HEK293T (cell line): Measurements from ENCODE around the gene HECTD1.

Experiments
- ARNT ChIP-seq: fragments of 450-650 bp; IDR thresholded peaks from 2 replicates; pipeline ENCODE4 v1.6.1; 2017; ENCODE audit warnings: mild to moderate bottlenecking
- ELF4 ChIP-seq: fragments of 450-650 bp; IDR thresholded peaks from 2 replicates; pipeline ENCODE4 v1.6.1; 2017; ENCODE audit warnings: antibody characterized with exemption
- FOXA1 ChIP-seq: fragments of 450-650 bp; IDR thresholded peaks from 2 replicates; pipeline ENCODE4 v1.6.1; 2016; ENCODE audit warnings: mild to moderate bottlenecking
- FOXM1 ChIP-seq: fragments of 450-650 bp; IDR thresholded peaks from 2 replicates; pipeline ENCODE4 v1.6.1; 2017; ENCODE audit warnings: mild to moderate bottlenecking, borderline replicate concordance
- HDGF ChIP-seq: fragments of 450-650 bp; IDR thresholded peaks from 2 replicates; pipeline ENCODE4 v1.6.1; 2017; ENCODE audit warnings: antibody characterized with exemption, borderline replicate concordance
- L3MBTL2 ChIP-seq: fragments of 450-650 bp; conservative IDR thresholded peaks from 2 replicates; pipeline ENCODE4 v1.6.1; 2016; ENCODE audit warnings: mild to moderate bottlenecking
- PKNOX1 ChIP-seq: fragments of 450-650 bp; IDR thresholded peaks from 2 replicates; pipeline ENCODE4 v1.6.1; 2016
- SP1 ChIP-seq: fragments of 450-650 bp; IDR thresholded peaks from 2 replicates; pipeline ENCODE4 v1.6.1; 2017
- SUZ12 ChIP-seq: fragments of 450-650 bp; IDR thresholded peaks from 2 replicates; pipeline ENCODE4 v1.6.1; 2016; ENCODE audit warnings: mild to moderate bottlenecking
- TARDBP ChIP-seq: fragments of 450-650 bp; IDR thresholded peaks from 2 replicates; pipeline ENCODE4 v1.6.1; 2016
- ZNF384 ChIP-seq: fragments of 450-650 bp; IDR thresholded peaks from 2 replicates; pipeline ENCODE4 v1.6.1; 2016

GRCh38 chr14:31078766-31079165, 128.8 kb downstream of the HECTD1 start:
- TF ChIP-seq PKNOX1 = no peak
- TF ChIP-seq TARDBP = no peak
- TF ChIP-seq HDGF = no peak
- TF ChIP-seq FOXM1 = no peak
- no peak for TF ChIP-seq SUZ12
- no peak for TF ChIP-seq L3MBTL2
- no peak for TF ChIP-seq ARNT
- TF ChIP-seq ZNF384 = no peak
- no peak for TF ChIP-seq FOXA1
- no peak for TF ChIP-seq ELF4
- TF ChIP-seq SP1 = no peak
